GM18499 (cell line): ENCODE results near the gene CMTM4.
"Not testable (repeated sequence)": the region's sequence is repeated elsewhere in the genome, so short reads cannot be mapped to it uniquely, and the experiment has no call there.

Experiments used
- ATAC-seq: cut with Tn5 transposase; IDR thresholded peaks from one replicate; pipeline ENCODE4 v1.9.1; 2021; ENCODE audit warnings: moderate number of reproducible peaks; ENCODE audit not compliant: insufficient read depth, unreplicated experiment

The CMTM4 gene

DNA sequence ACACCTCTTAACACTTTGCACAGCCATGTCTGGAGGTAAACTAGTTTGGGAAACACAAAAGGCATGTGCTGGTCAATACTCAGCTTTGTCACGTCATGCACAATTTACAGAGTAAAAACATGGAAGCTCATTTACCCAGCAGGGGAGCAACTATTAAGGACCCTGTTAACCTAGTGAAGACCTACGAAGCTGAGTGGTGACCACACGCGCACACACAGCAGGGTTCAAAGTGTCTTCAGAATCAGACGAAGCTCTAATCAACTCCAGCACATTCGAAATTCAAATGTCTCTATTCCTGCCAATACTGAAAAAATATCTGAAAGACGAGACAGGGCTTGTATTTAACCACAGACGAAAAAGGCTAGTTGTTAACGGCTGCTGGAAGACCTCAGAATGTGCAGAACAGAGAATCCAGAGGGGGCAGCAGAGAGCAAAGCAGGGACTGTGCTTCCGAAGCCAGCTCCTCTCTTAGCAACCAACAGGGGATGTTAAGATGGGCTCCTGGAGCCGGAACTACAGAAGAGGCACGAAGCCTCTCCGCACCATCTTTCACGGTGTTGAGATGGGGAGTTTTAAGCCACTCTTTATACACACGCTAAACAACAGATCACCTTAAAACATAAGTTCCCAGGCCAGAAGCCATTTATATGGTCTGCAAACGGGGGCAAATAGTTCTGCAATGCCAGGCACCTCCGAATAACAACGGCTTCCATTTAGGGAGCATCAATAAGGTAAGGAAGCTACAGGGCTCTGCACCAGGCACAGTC is 45.7 kb downstream of the CMTM4 start:
- ATAC-seq: no peak

DNA sequence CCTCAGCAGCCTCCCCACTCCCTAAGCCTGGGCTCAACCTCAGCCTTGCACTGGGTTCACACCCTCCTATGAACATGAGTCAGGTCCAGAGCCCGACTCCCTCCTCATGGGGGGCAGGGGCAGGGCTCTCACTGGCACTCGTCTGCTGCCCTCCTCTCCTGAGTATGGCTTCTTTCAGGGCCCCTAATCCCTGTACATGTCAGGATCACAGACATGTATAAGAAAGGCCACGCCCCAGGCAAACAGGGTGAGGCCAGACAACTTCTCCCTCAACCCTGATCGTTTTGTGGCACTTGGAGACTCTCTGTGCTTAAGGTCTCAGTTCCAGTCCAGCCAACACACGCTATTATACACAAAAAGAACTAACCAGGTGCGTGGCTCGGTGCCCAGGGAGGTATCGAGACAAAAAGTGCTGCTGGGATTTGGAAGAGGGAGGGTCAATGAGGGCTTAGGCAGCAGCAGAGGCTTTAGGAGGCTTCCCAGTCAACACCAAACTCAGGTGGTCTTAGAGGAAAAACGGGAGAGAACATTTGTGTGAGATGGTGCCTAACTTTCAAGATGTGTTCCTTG is 46.8 kb downstream of the CMTM4 start:
- no peak for ATAC-seq

DNA sequence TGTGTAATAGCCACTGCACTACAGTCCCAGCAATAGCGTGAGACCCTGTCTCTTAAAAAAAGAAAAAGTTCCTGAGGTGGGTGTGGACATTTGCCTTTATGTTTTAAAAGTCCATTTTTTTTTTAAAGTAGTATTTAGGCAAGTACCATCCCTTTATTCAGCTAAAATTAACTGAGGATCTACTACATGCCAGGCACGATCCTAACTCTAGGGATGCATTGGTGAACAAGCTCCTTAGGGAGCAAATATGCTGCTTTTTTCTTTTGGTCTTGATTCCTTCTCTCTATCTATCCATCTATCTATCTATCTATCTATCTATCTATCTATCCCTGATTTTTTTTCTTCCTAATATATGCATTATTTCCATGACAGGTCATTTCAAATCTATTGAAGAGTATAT is 47.4 kb downstream of the CMTM4 start:
- ATAC-seq: no peak

DNA sequence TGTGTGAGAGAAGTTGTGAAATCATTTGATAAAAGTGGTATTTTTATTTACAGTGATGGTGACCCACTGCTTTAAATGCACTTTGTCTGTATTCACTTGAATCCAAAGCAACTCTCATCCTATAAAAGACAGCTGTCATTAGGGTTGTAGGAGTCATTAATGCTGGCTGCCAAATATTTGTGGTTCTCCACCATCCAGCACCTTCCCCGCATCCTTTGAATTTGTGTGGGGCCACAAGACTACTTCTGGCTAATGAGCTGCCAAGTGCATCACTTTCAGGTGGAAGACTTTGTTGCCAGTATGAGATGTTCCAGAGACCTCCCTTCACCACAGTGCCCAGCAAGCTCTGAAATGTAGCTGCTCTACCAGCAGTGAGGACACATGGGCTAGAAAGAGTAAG is 48.7 kb downstream of the CMTM4 start:
- ATAC-seq: no peak

GRCh38 chr16:66641387-66641786 is 55.2 kb downstream of the CMTM4 start:
- no peak for ATAC-seq

DNA sequence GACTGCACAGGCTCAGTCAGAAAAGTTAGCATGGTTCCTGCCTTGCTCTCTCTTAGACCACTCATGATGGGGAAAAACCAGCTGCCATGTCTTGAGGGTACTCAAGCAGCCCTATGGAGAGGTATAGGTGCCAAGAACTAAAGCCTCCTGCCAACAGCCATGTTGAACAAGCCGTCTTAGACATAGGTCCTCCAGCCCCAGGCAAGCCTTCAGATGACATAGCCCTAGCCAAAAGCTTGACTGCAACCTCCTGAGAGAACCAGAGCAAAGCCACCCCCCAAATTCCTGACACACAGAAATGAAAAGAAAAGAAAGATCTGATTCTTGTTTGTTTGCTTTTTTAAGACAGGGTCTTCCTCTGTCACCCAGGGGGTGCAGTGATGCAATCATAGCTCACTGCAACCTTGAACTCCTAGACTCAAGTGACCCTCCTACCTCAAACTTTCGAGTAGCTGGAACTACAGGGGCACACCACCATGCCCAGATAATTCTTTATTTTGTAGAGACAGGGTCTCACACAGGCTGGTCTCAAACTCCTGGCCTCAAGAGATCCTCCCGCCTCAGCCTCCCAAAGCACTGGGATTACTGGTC is 55.7 kb downstream of the CMTM4 start:
- no peak for ATAC-seq

DNA sequence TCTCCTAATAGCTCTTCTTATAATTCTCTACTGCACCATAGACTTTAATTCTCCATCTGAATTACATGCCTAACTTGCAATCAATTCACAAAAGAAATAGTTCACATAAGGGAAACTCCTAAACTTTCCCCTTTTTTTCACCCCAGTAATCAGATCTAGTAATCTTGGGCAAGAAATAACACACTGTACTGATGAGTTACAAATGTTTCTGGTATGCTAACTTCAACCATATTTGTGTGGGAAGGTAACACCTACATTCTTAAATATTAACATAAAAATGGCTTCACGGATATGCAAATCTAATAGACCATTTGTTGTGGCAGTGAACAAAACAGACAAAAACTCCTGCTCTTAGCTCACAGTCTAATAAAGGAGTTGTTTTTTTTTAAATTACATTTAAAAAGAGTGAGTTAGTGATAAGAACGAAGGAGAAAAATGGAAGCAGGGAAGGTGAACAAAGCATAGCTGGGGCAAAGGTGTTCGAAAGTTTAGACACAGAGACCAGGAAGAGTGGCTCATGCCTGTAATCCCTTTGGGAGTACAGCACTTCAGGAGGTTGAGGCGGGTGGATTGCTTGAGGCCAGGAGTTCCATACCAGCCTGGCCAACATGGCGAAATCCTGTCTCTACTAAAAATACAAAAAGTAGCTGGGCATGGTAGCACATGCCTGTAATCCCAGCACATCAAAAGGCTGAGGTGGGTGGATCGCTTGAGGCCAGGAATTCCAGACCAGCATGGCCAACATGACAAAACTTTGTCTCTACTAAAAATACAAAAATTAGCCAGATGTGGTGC is 57.3 kb downstream of the CMTM4 start:
- ATAC-seq: no peak

GRCh38 chr16:66637806-66638205 is 58.7 kb downstream of the CMTM4 start:
- ATAC-seq: no peak

DNA sequence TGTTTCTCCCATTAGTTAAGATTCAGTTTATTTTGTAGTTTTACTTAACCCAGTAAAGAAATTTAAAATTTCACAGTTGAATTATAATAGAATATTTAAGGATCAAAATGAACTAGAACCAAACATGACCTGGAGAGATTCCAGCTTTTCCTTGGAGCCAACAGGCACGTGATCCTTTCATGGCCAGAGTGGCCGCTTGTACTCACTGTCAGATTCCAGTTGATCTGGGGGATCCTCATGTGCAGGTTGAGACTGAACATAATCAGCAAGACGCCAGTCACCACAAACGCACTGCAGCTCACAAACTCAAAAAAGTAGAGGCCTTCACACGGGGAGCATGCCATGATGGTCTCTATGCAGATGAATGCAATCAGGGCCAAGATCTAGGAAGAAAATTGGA is 60.3 kb downstream of the CMTM4 start:
- ATAC-seq: no peak

DNA sequence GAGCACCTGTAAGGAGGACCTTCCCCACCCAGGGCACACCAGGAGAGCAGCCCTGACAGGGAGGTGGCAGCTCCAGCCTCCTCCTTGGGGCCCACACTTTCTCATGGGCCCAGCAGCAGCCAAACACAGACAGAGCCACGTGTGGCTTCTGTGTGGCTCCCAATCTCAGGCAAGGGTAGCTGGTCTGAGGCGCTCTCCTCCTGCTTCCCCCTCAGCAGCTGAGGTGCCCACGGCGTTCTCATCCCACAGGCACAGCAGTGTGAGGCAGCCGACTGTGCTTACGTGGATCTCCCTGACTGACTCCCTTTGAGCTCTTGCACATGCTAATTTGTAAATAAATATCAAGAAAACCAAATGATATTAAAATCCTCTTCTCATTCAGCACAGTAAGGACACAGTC is 61.1 kb downstream of the CMTM4 start:
- ATAC-seq: no peak

DNA sequence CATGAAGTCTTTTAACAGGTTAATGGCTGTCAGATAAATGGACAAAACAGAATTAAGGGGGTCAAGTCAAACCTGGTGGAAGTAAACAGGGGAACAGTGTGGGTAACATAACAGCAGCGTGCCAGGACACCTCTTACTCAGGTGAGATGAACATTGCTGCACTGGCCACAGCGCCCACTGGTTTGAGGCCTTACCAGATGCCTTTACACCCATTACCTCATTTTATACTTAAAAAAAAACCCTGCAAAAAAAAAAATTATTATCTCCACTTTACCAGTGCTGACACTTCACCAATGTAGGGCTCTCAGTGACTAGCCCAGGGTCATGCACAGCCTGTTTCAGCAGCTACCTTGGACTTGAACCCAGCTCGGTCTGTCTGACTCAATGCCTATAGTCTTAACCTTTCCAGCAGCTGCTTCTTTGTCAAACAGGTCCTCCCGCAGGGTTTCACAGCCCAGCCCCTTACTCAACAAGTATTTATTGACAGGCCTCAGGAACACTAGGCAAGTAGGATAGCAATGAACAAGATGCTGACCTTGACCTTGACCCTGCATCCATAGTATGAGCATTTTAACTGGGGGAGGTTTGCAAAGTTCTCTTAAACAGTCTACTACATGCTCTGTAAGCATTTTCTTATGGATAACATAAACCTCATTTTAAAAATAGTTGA is 61.9 kb downstream of the CMTM4 start:
- ATAC-seq: no peak

GRCh38 chr16:66631558-66631957 is 65.0 kb downstream of the CMTM4 start:
- ATAC-seq: not testable (repeated sequence)

GRCh38 chr16:66630561-66631260 is 65.8 kb downstream of the CMTM4 start:
- not testable (repeated sequence) for ATAC-seq

DNA sequence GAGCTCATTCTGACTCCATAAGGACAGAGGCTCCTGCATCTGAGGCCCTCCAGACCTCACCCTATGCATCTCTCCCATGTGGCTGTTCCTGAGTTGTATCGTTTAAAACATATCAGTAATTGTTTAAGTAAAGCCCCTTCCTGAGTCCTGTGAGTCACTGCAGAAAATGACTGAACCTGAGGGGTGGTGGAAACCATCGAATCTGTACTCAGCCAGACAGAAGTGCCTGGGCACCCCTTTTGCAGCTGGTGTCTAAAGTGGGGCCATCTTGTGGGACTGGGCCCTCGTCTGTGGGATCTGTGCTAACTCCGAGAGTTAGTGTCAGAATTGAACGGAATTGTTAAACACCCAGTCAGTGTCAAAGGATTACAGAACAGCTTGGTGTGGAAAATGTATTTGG is 66.7 kb downstream of the CMTM4 start:
- no peak for ATAC-seq

GRCh38 chr16:66627611-66628378 is 68.7 kb downstream of the CMTM4 start:
- ATAC-seq: not testable (repeated sequence)

DNA sequence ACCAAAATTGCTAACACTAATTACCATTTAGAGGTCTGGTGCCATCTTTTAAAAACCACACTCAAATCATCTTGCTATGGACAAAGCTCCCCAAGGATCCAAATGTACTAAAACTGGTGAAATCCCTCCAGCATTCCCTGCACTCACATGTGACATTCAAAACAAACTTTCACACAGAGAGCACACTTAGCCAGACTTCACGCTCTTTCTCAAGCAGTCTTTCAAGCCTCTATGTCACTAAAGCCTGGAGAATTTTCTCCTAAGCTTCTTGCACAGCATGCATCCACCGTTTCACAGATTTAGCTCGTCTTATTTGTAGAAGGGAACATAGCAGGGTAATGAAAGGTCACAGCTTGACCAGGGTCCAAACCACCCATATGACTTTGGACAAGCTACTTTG is 72.8 kb downstream of the CMTM4 start:
- no peak for ATAC-seq

- ATAC-seq: no peak
Measured at GRCh38 chr16:66622863-66623262, 73.7 kb downstream of the CMTM4 start.

- no peak for ATAC-seq
Measured at GRCh38 chr16:66621973-66622372, 74.6 kb downstream of the CMTM4 start.

DNA sequence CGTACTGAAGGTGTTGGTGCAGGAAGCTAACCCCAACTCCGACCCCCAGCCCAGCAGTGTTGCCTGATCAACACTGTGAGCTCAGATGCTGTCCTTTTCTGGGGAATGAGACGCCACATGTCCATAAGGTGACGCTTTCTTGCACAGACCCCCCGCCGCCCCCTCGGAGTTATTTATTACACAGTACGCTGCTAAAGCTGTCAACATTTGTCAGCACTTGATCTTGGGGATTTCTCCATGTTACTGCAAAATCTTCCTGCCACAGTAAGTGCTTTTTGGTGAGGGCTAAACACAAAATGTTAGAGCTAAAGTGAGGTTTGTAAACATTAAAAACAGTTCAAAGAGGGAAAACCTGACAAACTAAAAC is 76.1 kb downstream of the CMTM4 start:
- ATAC-seq: no peak
